ENCODE results near the gene MYCL. TPM values are rescaled to one million over a fixed set of nuclear protein-coding genes. Genes with fewer than 3 reads are reported as not detected.
A peak's percentile ranks its signal among the peaks of the same experiment; 100 is the strongest.

The MYCL gene
- total RNA-seq, 1 donor from 2014 or later = 0.44 TPM

- Histone ChIP-seq H3K4me1 (peaks cover 20% of the 10 kb centered on the region), H3K27me3 (ENCODE audit: low read depth) (peaks cover 84% of the 10 kb centered on the region), H3K9me3 (replicated peaks) (no peaks in the 10 kb centered on the region), H3K36me3 (no peaks in the 10 kb centered on the region), H3K4me3 (peak overlapping the region; percentile 76), H3K27ac (replicated peaks) (peak overlapping the region; percentile 30)
- peak; percentile 31 for DNase-seq
- no peak for TF ChIP-seq CTCF (IDR thresholded peaks at IDR 0.05; ENCODE audit: borderline replicate concordance)
- intact Hi-C loops (cut with micrococcal nuclease) = no loop called here
Measured at GRCh38 chr1:39901464-39901713, 328 bp downstream of the MYCL start.

- H3K27ac ChIP-seq (replicated peaks) = peak overlapping the region; percentile 30
- H3K27me3 ChIP-seq (ENCODE audit: low read depth) = peaks cover 89% of the 10 kb centered on the region
- no peaks in the 10 kb centered on the region for H3K9me3 ChIP-seq (replicated peaks)
- intact Hi-C loops (cut with micrococcal nuclease) = no loop called here
- peak overlapping the region; percentile 76 for H3K4me3 ChIP-seq
- H3K36me3 ChIP-seq = no peaks in the 10 kb centered on the region
- TF ChIP-seq CTCF (IDR thresholded peaks at IDR 0.05; ENCODE audit: borderline replicate concordance) = no peak
- H3K4me1 ChIP-seq = peaks cover 20% of the 10 kb centered on the region
- DNase-seq = peak; percentile 18
Measured at GRCh38 chr1:39900662-39901463, 854 bp downstream of the MYCL start.

- peak overlapping the region; percentile 76 for H3K4me3 ChIP-seq
- intact Hi-C loops (cut with micrococcal nuclease) = no loop called here
- H3K27ac ChIP-seq (replicated peaks) = no peak overlapping the region
- H3K27me3 ChIP-seq (ENCODE audit: low read depth) = peaks cover 84% of the 10 kb centered on the region
- DNase-seq = no peak
- H3K4me1 ChIP-seq = peaks cover 20% of the 10 kb centered on the region
- no peaks in the 10 kb centered on the region for H3K9me3 ChIP-seq (replicated peaks)
- no peaks in the 10 kb centered on the region for H3K36me3 ChIP-seq
- TF ChIP-seq CTCF (IDR thresholded peaks at IDR 0.05; ENCODE audit: borderline replicate concordance) = no peak
Measured at GRCh38 chr1:39899611-39900538, 1.8 kb downstream of the MYCL start.

GRCh38 chr1:39898648-39899603 lies 2.8 kb downstream of the MYCL start:
- H3K27me3 ChIP-seq (ENCODE audit: low read depth) = peaks cover 79% of the 10 kb centered on the region
- H3K36me3 ChIP-seq = no peaks in the 10 kb centered on the region
- no peak for DNase-seq

More at GRCh38 chr1:39898648-39899603, 2.8 kb downstream of the MYCL start:
- Histone ChIP-seq H3K9me3 (replicated peaks) (no peaks in the 10 kb centered on the region), H3K4me1 (peaks cover 20% of the 10 kb centered on the region), H3K27ac (replicated peaks) (no peak overlapping the region), H3K4me3 (no peak overlapping the region)
- no peak for TF ChIP-seq CTCF (IDR thresholded peaks at IDR 0.05; ENCODE audit: borderline replicate concordance)
- intact Hi-C loops (cut with micrococcal nuclease) = no loop called here
